ENCODE data around the gene CLEC16A. TPM values are rescaled to one million over a fixed set of nuclear protein-coding genes. Genes with fewer than 3 reads are reported as not detected.

The CLEC16A gene
- total RNA-seq, 1 donor from 2014 or later: 58.1 TPM

GRCh38 chr16:11032000-11032921 lies 87.9 kb downstream of the CLEC16A start:
- no peak for TF ChIP-seq CTCF (IDR thresholded peaks at IDR 0.05; ENCODE audit: unreplicated experiment)
- no peak for DNase-seq (ENCODE audit: low spot score)
- no peak overlapping the region for H3K4me3 Mint-ChIP-seq (ENCODE audit: unreplicated experiment)
- H3K27me3 Mint-ChIP-seq (ENCODE audit: unreplicated experiment): peaks cover 4% of the 10 kb centered on the region
- H3K9me3 Mint-ChIP-seq (ENCODE audit: unreplicated experiment): no peaks in the 10 kb centered on the region
- H3K27ac Mint-ChIP-seq (ENCODE audit: unreplicated experiment): no peak overlapping the region
- no peaks in the 10 kb centered on the region for H3K4me1 Mint-ChIP-seq (ENCODE audit: unreplicated experiment)
- H3K36me3 Mint-ChIP-seq (ENCODE audit: low read depth, unreplicated experiment): peaks cover 68% of the 10 kb centered on the region

- H3K36me3 Mint-ChIP-seq (ENCODE audit: low read depth, unreplicated experiment): peaks cover 62% of the 10 kb centered on the region
- no peaks in the 10 kb centered on the region for H3K4me1 Mint-ChIP-seq (ENCODE audit: unreplicated experiment)
- no peak overlapping the region for H3K27ac Mint-ChIP-seq (ENCODE audit: unreplicated experiment)
- TF ChIP-seq CTCF (IDR thresholded peaks at IDR 0.05; ENCODE audit: unreplicated experiment): no peak
- DNase-seq (ENCODE audit: low spot score): no peak
- H3K27me3 Mint-ChIP-seq (ENCODE audit: unreplicated experiment): peaks cover 4% of the 10 kb centered on the region
- peak overlapping the region; percentile 20 for H3K4me3 Mint-ChIP-seq (ENCODE audit: unreplicated experiment)
- H3K9me3 Mint-ChIP-seq (ENCODE audit: unreplicated experiment): no peaks in the 10 kb centered on the region
Observed at GRCh38 chr16:11032922-11033291, 88.5 kb downstream of the CLEC16A start.

GRCh38 chr16:11033629-11034420 lies 89.5 kb downstream of the CLEC16A start:
- Mint-ChIP-seq H3K27ac (ENCODE audit: unreplicated experiment) (no peak overlapping the region), H3K9me3 (ENCODE audit: unreplicated experiment) (no peaks in the 10 kb centered on the region), H3K4me3 (ENCODE audit: unreplicated experiment) (no peak overlapping the region), H3K27me3 (ENCODE audit: unreplicated experiment) (peaks cover 4% of the 10 kb centered on the region), H3K36me3 (ENCODE audit: low read depth, unreplicated experiment) (peaks cover 52% of the 10 kb centered on the region), H3K4me1 (ENCODE audit: unreplicated experiment) (no peaks in the 10 kb centered on the region)
- no peak for TF ChIP-seq CTCF (IDR thresholded peaks at IDR 0.05; ENCODE audit: unreplicated experiment)
- no peak for DNase-seq (ENCODE audit: low spot score)

GRCh38 chr16:11034481-11034931 lies 90.1 kb downstream of the CLEC16A start:
- Mint-ChIP-seq H3K4me1 (ENCODE audit: unreplicated experiment) (no peaks in the 10 kb centered on the region), H3K27me3 (ENCODE audit: unreplicated experiment) (peaks cover 4% of the 10 kb centered on the region), H3K27ac (ENCODE audit: unreplicated experiment) (no peak overlapping the region), H3K36me3 (ENCODE audit: low read depth, unreplicated experiment) (peaks cover 46% of the 10 kb centered on the region), H3K4me3 (ENCODE audit: unreplicated experiment) (no peak overlapping the region), H3K9me3 (ENCODE audit: unreplicated experiment) (no peaks in the 10 kb centered on the region)
- no peak for TF ChIP-seq CTCF (IDR thresholded peaks at IDR 0.05; ENCODE audit: unreplicated experiment)
- no peak for DNase-seq (ENCODE audit: low spot score)
